ENCODE results near the gene DBX1. TPM values are rescaled to one million over a fixed set of nuclear protein-coding genes. Genes with fewer than 3 reads are reported as not detected.

Gene DBX1
- total and polyA plus RNA-seq, 8 donors = not detected

DNA sequence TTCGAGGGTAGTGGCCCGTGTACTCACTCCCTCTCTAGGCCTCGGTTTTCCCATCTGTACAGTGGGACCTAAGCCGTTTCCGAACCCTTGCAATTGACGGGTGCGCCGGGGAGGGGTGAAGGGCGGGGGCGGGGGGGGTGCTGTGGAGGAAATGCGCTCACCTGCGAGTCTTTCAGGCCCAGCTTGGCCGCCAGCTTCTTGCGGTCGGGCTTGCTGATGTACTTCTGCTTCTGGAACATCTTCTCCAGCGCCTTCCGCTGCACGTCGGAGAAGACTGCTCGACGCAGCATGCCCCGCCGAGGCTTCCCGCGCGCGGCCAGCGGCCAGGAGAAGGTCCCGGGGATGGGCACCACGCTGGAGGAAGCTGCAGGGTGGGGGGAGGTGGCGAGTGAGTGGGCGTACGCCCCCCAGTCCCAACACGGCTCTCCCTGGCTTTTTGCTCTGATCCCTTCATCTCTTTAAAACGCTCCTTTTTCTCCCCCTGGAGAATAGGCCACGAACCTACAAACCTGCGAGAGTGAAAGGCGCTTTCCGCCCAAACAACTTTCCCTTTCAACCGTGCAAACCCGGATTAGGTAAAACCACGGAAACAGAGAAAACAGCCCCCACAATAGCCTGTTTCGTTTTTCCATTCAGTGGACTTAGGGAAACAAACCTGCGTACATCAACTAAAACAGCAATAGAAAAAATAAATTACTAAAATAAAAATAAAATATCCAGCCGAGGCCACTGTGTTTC is 3.2 kb downstream of the DBX1 start:
- TF ChIP-seq, protein P1, sequence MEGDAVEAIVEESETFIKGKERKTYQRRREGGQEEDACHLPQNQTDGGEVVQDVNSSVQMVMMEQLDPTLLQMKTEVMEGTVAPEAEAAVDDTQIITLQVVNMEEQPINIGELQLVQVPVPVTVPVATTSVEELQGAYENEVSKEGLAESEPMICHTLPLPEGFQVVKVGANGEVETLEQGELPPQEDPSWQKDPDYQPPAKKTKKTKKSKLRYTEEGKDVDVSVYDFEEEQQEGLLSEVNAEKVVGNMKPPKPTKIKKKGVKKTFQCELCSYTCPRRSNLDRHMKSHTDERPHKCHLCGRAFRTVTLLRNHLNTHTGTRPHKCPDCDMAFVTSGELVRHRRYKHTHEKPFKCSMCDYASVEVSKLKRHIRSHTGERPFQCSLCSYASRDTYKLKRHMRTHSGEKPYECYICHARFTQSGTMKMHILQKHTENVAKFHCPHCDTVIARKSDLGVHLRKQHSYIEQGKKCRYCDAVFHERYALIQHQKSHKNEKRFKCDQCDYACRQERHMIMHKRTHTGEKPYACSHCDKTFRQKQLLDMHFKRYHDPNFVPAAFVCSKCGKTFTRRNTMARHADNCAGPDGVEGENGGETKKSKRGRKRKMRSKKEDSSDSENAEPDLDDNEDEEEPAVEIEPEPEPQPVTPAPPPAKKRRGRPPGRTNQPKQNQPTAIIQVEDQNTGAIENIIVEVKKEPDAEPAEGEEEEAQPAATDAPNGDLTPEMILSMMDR (IDR thresholded peaks at IDR 0.05) = no peak
- no peak for TF ChIP-seq POLR2AphosphoS5 (IDR thresholded peaks at IDR 0.05)
- TF ChIP-seq POLR2A (IDR thresholded peaks at IDR 0.05) = no peak
- no peak for TF ChIP-seq EP300 (IDR thresholded peaks at IDR 0.05)
- Histone ChIP-seq H3K27ac (no peak overlapping the region), H3K9me3 (peaks cover 0 to 15% (median 3%) of the 10 kb centered on the region in 4 donors), H3K27me3 (peaks cover 37 to 90% (median 78%) of the 10 kb centered on the region in 3 donors), H3K36me3 (no peaks in the 10 kb centered on the region), H3K4me1 (peaks cover 11 to 31% (median 19%) of the 10 kb centered on the region in 4 donors), H3K4me3 (peak overlapping the region; percentile 19 to 43 (median 30))
- intact Hi-C loops (cut with DNase I; ENCODE audit: low total_unique reads) = no loop called here
- DNase-seq = peak in 1 of 2 donors; percentile 27
- WGBS, 5 donors = 3 to 9% (median 3%) methylated on average over 20 to 45 of the region's 45 CpGs

DNA sequence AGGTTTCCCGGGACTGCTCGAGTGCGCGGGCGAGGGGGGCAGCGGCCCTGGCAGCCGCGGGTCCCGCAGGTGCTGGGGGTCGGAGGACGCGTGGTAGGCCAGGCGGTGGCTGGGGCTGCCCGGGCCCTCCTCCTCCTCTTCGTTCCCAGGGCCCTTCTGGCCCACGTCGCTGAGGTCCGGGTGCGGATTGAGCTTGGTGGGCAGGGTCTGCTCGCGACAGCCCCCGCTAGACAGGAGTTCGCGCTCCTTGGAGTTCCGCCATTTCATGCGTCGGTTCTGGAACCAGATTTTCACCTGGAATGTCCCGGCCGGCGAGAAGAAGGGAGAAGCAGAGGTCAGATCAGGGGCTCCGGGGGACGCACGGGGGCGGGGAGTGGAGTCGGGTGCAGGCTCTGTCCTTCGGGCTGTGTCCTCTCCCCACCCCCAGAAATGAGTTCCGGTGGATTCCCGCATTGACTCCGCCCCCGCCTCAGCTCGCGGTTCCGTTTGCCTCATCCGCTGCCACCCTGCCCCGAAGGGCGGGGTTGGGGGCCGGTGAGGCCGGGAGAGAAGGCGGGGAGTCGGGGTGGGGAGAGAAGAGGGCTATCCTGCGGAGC is 3.9 kb downstream of the DBX1 start:
- TF ChIP-seq POLR2AphosphoS5 (IDR thresholded peaks at IDR 0.05) = no peak
- no peak for TF ChIP-seq EP300 (IDR thresholded peaks at IDR 0.05)
- TF ChIP-seq, protein P1 (IDR thresholded peaks at IDR 0.05) = no peak
- no peak for TF ChIP-seq POLR2A (IDR thresholded peaks at IDR 0.05)
- no peaks in the 10 kb centered on the region for H3K36me3 ChIP-seq
- WGBS, 5 donors = 2 to 5% (median 3%) methylated on average over 33 to 51 of the region's 51 CpGs
- DNase-seq = peak in 1 of 2 donors; percentile 37
- peaks cover 0 to 15% (median 3%) of the 10 kb centered on the region in 4 donors for H3K9me3 ChIP-seq
- intact Hi-C loops (cut with DNase I; ENCODE audit: low total_unique reads) = no loop called here
- H3K27ac ChIP-seq = no peak overlapping the region
- H3K4me3 ChIP-seq = peak overlapping the region; percentile 19 to 43 (median 30)
- peaks cover 32 to 89% (median 71%) of the 10 kb centered on the region in 3 donors for H3K27me3 ChIP-seq
- peaks cover 11 to 26% (median 19%) of the 10 kb centered on the region in 4 donors for H3K4me1 ChIP-seq

DNA sequence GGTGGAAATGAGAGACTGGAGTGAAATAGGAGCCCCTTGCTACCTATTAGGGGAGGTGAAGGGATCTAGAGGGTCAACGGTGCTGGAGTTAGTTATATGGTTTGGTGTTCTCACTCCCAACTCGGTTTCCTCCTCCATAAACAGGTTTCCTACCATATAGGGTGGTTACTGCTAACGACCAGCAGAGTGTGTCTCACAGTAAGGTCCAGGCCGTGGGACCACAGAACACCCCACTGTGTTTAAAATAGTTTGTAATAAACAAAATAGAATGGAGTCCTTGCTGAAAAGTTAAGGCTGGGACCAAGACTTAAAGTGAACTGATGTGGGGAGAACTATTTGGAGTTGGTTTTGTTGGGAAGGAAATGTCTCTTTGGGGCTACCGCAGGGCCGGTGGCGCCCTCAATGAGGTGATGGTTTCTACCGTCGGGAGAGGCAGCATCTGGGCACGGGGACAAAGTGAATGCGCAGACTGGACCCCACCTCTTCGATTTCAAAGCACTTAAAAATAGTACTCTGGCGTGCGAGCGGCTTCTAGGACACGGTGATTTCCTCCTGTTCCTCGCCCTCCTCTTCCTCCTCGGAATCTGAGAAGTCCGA is 4.5 kb downstream of the DBX1 start:
- TF ChIP-seq POLR2A (IDR thresholded peaks at IDR 0.05) (no peak), POLR2AphosphoS5 (IDR thresholded peaks at IDR 0.05) (no peak), EP300 (IDR thresholded peaks at IDR 0.05) (no peak)
- TF ChIP-seq, protein P1 (IDR thresholded peaks at IDR 0.05) = no peak
- Histone ChIP-seq H3K36me3 (no peaks in the 10 kb centered on the region), H3K27ac (no peak overlapping the region), H3K9me3 (peaks cover 0 to 15% (median 3%) of the 10 kb centered on the region in 4 donors), H3K4me1 (peaks cover 11 to 24% (median 18%) of the 10 kb centered on the region in 4 donors), H3K27me3 (peaks cover 31 to 85% (median 65%) of the 10 kb centered on the region in 3 donors), H3K4me3 (peak overlapping the region in 3 of 4 donors; percentile 25 to 43 (median 35))
- 6 to 10% (median 8%) methylated on average over 19 of the region's 19 CpGs for WGBS, 5 donors
- DNase-seq = no peak
- intact Hi-C loops (cut with DNase I; ENCODE audit: low total_unique reads) = no loop called here

DNA sequence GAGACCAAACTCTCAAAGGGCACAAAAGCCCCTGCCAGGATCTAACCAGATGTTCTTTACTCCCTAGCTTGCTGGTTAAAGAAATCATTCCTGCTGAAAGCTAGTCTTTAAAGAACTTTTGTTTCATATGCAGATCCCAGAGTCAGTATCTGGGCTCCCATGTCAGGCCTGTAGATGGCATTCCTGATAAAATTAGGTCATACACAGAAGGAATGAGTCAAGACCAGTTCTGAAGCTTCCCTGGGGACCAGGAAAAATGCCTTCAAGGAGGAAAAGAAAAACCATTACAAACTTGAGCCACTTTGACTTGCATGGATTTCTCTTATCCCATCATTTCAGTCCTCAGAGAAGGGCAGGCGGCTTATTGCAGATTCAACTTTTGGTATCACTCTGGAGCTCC is 5.9 kb downstream of the DBX1 start:
- intact Hi-C loops (cut with DNase I; ENCODE audit: low total_unique reads) = no loop called here
- Histone ChIP-seq H3K27ac (no peak overlapping the region), H3K4me3 (no peak overlapping the region), H3K9me3 (peaks cover 0 to 10% (median 3%) of the 10 kb centered on the region in 4 donors), H3K27me3 (peaks cover 22 to 76% (median 51%) of the 10 kb centered on the region in 3 donors), H3K4me1 (peaks cover 11 to 24% (median 18%) of the 10 kb centered on the region in 4 donors), H3K36me3 (no peaks in the 10 kb centered on the region)
- DNase-seq = no peak
- TF ChIP-seq POLR2A (IDR thresholded peaks at IDR 0.05) = no peak
- no peak for TF ChIP-seq POLR2AphosphoS5 (IDR thresholded peaks at IDR 0.05)
- TF ChIP-seq, protein P1 (IDR thresholded peaks at IDR 0.05) = no peak
- TF ChIP-seq EP300 (IDR thresholded peaks at IDR 0.05) = no peak
- WGBS, 5 donors = 80 to 93% (median 85%) methylated on average over 1 of the region's 1 CpG

Measured in stomach (tissue), 9 donors.